Activated naive CD8-positive, alpha-beta T cell (primary cell): ENCODE measurements around the gene PTP4A2.
A peak's percentile ranks its signal among the peaks of the same experiment; 100 is the strongest.

ENCODE experiments used
- H3K27ac Mint-ChIP-seq: one replicate; pipeline ENCODE4 v1.8.0; 2021; ENCODE audit warnings: mixed read lengths
- H3K27me3 Mint-ChIP-seq: one replicate; pipeline ENCODE4 v1.8.0; 2021; ENCODE audit warnings: mixed read lengths
- H3K36me3 Mint-ChIP-seq: one replicate; pipeline ENCODE4 v1.8.0; 2021; ENCODE audit warnings: mixed read lengths
- H3K4me1 Mint-ChIP-seq: one replicate; pipeline ENCODE4 v1.8.0; 2021; ENCODE audit warnings: low read depth, mixed read lengths
- H3K4me3 Mint-ChIP-seq: one replicate; pipeline ENCODE4 v1.8.0; 2021; ENCODE audit warnings: mild to moderate bottlenecking, mixed read lengths
- H3K9me3 Mint-ChIP-seq: one replicate; pipeline ENCODE4 v1.8.0; 2021; ENCODE audit warnings: low read depth, mixed read lengths

PTP4A2 gene

DNA sequence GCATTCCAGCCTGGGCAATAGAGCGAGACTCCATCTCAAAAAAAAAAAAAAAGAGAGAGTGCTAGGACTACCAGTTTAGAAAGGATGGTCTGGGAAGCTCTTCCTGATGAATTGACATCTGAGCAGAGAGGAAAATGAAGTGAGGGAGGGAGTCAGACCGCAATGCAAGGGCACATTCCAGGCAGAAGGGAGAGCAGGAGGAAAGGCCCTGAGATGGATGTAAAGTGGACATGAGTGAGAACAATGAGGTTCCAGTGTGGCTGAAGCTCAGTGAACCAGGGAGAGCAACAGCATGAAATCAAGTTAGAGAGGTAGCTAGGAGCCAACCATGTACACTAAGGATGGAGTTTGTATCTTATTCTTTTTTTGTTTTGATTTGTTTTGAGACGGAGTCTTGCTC, 66.5 kb downstream of the PTP4A2 start:
- no peak overlapping the region for H3K27ac Mint-ChIP-seq
- peak overlapping the region; percentile 2 for H3K4me3 Mint-ChIP-seq

GRCh38 chr1:31870086-31870736, 68.0 kb downstream of the PTP4A2 start:
- H3K4me1 Mint-ChIP-seq = peaks cover 28% of the 10 kb centered on the region
- H3K27ac Mint-ChIP-seq = no peak overlapping the region
- H3K4me3 Mint-ChIP-seq = no peak overlapping the region
- peaks cover 3% of the 10 kb centered on the region for H3K9me3 Mint-ChIP-seq
- H3K36me3 Mint-ChIP-seq = no peaks in the 10 kb centered on the region
- no peaks in the 10 kb centered on the region for H3K27me3 Mint-ChIP-seq

More for the DNA sequence above, 66.5 kb downstream of the PTP4A2 start:
- Mint-ChIP-seq H3K36me3 (no peaks in the 10 kb centered on the region), H3K4me1 (peaks cover 23% of the 10 kb centered on the region), H3K9me3 (peaks cover 3% of the 10 kb centered on the region), H3K27me3 (no peaks in the 10 kb centered on the region)

- H3K4me3 Mint-ChIP-seq = no peak overlapping the region
- no peaks in the 10 kb centered on the region for H3K27me3 Mint-ChIP-seq
- H3K9me3 Mint-ChIP-seq = peaks cover 3% of the 10 kb centered on the region
- peaks cover 28% of the 10 kb centered on the region for H3K4me1 Mint-ChIP-seq
- H3K27ac Mint-ChIP-seq = no peak overlapping the region
- no peaks in the 10 kb centered on the region for H3K36me3 Mint-ChIP-seq
Observed at GRCh38 chr1:31869449-31869848, 68.7 kb downstream of the PTP4A2 start.

GRCh38 chr1:31868862-31869261, 69.3 kb downstream of the PTP4A2 start:
- Mint-ChIP-seq H3K4me1 (peaks cover 28% of the 10 kb centered on the region), H3K27me3 (no peaks in the 10 kb centered on the region), H3K9me3 (peaks cover 3% of the 10 kb centered on the region), H3K36me3 (no peaks in the 10 kb centered on the region), H3K27ac (no peak overlapping the region), H3K4me3 (no peak overlapping the region)

GRCh38 chr1:31867546-31867945, 70.6 kb downstream of the PTP4A2 start:
- Mint-ChIP-seq H3K36me3 (no peaks in the 10 kb centered on the region), H3K4me3 (no peak overlapping the region), H3K4me1 (peaks cover 15% of the 10 kb centered on the region), H3K27ac (no peak overlapping the region), H3K27me3 (no peaks in the 10 kb centered on the region), H3K9me3 (no peaks in the 10 kb centered on the region)

- no peaks in the 10 kb centered on the region for H3K9me3 Mint-ChIP-seq
- no peak overlapping the region for H3K27ac Mint-ChIP-seq
- no peak overlapping the region for H3K4me3 Mint-ChIP-seq
- H3K27me3 Mint-ChIP-seq = no peaks in the 10 kb centered on the region
- H3K36me3 Mint-ChIP-seq = no peaks in the 10 kb centered on the region
- H3K4me1 Mint-ChIP-seq = peaks cover 12% of the 10 kb centered on the region
Observed at GRCh38 chr1:31866450-31867032, 71.6 kb downstream of the PTP4A2 start.

DNA sequence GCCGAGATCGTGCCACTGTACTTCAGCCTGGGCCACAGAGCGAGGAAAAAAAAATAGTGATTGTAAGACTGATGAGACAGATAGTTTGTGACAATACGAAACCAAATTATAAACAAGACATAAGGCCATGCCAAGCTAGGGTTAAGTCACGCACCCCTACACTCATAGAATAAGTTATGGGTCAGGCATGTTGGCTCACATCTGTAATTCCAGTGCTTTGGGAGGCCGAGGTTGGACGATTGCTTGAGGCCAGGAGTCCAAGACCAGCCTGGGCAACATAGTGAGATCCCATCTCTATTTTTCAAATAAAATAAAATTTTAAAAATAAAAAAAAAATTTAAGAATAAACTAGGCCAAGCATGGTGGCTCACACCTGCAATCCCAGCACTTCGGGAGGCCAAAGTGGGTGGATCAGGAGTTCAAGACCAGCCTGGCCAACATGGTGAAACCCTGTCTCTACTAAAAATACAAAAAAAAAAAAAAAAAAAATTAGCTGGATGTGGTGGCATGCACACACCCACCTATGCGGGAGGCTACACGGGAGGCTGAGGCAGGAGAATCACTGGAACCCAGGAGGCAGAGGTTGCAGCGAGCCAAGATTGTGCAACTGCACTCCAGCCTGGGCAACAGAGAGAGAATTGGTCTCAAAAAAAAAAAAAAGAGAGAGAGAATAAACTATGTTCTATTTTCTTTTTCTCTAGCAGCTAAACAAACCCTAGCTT, 72.3 kb downstream of the PTP4A2 start:
- Mint-ChIP-seq H3K27ac (no peak overlapping the region), H3K36me3 (no peaks in the 10 kb centered on the region), H3K4me3 (no peak overlapping the region), H3K4me1 (peaks cover 10% of the 10 kb centered on the region), H3K27me3 (no peaks in the 10 kb centered on the region), H3K9me3 (no peaks in the 10 kb centered on the region)

DNA sequence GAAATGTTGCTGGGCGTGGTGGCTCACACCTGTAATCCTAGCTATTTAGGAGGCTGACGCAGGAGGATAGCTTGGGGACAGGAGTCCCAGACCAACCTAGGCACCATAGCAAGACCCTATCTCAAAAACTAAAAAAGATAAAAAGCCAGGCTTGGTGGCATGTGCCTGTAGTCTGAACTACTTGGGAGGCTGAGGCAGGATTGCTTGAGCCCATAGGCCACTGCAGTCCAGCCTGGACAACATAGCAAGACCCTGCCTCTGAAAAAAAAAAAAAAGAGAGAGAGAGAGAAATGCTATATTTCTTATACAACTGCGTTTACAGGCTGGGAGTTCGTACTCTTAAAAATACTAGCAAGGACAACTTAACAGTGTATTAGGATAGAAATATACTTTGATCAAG, 76.1 kb downstream of the PTP4A2 start:
- no peaks in the 10 kb centered on the region for H3K9me3 Mint-ChIP-seq
- H3K27me3 Mint-ChIP-seq = no peaks in the 10 kb centered on the region
- H3K27ac Mint-ChIP-seq = no peak overlapping the region
- H3K4me1 Mint-ChIP-seq = peaks cover 7% of the 10 kb centered on the region
- no peak overlapping the region for H3K4me3 Mint-ChIP-seq
- H3K36me3 Mint-ChIP-seq = no peaks in the 10 kb centered on the region

DNA sequence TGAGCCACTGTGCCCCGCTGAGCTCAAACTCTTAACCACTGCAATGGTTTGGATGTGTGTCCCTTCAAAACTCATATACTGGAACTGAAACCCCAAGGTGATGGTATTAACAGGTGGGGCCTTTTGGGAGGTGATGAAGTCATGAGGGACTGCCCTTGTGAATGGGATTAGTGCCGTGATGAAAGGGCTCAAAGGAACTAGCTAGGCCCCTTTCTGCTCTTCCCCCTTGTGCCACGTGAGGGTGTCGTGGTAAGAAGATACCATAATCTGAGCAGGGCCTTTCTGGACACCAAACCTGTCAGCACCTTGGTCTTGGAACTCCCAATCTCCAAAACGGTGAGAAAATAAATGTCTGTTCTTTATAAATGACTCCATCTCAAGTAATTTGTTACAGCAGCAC, 76.8 kb downstream of the PTP4A2 start:
- Mint-ChIP-seq H3K4me1 (peaks cover 1% of the 10 kb centered on the region), H3K4me3 (no peak overlapping the region), H3K27ac (no peak overlapping the region), H3K36me3 (no peaks in the 10 kb centered on the region), H3K9me3 (no peaks in the 10 kb centered on the region), H3K27me3 (no peaks in the 10 kb centered on the region)

GRCh38 chr1:31860581-31860980, 77.6 kb downstream of the PTP4A2 start:
- Mint-ChIP-seq H3K27ac (no peak overlapping the region), H3K4me3 (no peak overlapping the region), H3K9me3 (no peaks in the 10 kb centered on the region), H3K27me3 (no peaks in the 10 kb centered on the region), H3K4me1 (no peaks in the 10 kb centered on the region), H3K36me3 (no peaks in the 10 kb centered on the region)

DNA sequence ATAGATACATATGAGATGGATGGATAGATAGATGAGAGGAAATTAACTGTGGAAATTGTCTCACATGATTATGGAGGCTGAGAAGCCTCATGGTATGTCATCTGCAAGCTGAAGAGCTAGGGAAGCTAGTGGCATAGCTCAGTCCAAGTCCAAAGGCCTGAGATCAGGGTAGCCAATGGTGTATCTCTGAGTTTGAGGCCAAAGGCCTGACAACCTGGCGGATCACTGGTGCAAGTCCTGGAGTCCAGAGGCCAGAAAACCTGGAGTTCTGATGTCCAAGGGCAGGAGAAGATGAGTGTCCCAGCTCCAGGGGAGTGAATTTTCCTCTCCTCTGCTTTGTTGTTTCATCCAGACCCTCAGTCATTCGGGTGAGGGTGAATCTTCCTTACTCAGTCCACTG, 78.4 kb downstream of the PTP4A2 start:
- H3K36me3 Mint-ChIP-seq = no peaks in the 10 kb centered on the region
- H3K4me3 Mint-ChIP-seq = no peak overlapping the region
- no peaks in the 10 kb centered on the region for H3K27me3 Mint-ChIP-seq
- H3K4me1 Mint-ChIP-seq = peaks cover 1% of the 10 kb centered on the region
- no peaks in the 10 kb centered on the region for H3K9me3 Mint-ChIP-seq
- no peak overlapping the region for H3K27ac Mint-ChIP-seq

DNA sequence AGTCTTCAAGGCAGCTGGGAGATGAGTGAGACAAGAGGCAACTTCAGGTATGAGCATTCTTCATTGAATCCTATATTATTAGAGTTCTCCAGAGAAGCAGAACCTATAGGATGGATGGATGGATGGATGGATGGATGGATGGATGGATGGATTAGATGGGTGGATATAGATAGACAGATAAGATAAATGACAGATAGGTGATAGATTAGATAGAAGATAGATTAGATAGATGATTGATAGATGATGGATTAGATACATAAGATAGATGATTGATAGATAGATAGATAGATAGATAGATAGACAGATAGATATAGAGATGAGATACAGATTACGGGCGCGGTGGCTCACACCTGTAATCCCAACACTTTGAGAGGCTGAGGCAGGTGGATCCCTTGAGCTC, 79.1 kb downstream of the PTP4A2 start:
- H3K9me3 Mint-ChIP-seq = no peaks in the 10 kb centered on the region
- H3K4me1 Mint-ChIP-seq = peaks cover 2% of the 10 kb centered on the region
- no peak overlapping the region for H3K27ac Mint-ChIP-seq
- H3K27me3 Mint-ChIP-seq = no peaks in the 10 kb centered on the region
- no peaks in the 10 kb centered on the region for H3K36me3 Mint-ChIP-seq
- H3K4me3 Mint-ChIP-seq = no peak overlapping the region

GRCh38 chr1:31857863-31858262, 80.3 kb downstream of the PTP4A2 start:
- H3K27me3 Mint-ChIP-seq = no peaks in the 10 kb centered on the region
- H3K4me1 Mint-ChIP-seq = peaks cover 5% of the 10 kb centered on the region
- H3K36me3 Mint-ChIP-seq = no peaks in the 10 kb centered on the region
- no peak overlapping the region for H3K4me3 Mint-ChIP-seq
- H3K9me3 Mint-ChIP-seq = no peaks in the 10 kb centered on the region
- no peak overlapping the region for H3K27ac Mint-ChIP-seq
